K562 (cell line): ENCODE results near the gene TUT1. TPM values are rescaled to one million over a fixed set of nuclear protein-coding genes. Genes with fewer than 3 reads are reported as not detected.

Experiments used
- BMI1 ChIP-seq: fragments of 150-350 bp; IDR thresholded peaks from 2 replicates; pipeline ENCODE4 v1.6.1; 2014; ENCODE audit warnings: low read length
- CBFB ChIP-seq: sonication (generic); formaldehyde crosslinking; IDR thresholded peaks from 2 replicates; pipeline ENCODE4 v1.4.0; 2020; ENCODE audit warnings: mild to moderate bottlenecking, missing genetic modification reagents
- ILK ChIP-seq: fragments of 450-650 bp; IDR thresholded peaks from 2 replicates; pipeline ENCODE4 v1.6.1; 2016; ENCODE audit warnings: missing genetic modification characterization, low read depth, mild to moderate bottlenecking, missing compliant biosample characterization, moderate library complexity, borderline replicate concordance
- KAT7 ChIP-seq: sonication (generic); formaldehyde crosslinking; IDR thresholded peaks from 2 replicates; pipeline ENCODE4 v1.8.0; 2022; ENCODE audit warnings: missing genetic modification reagents, mild to moderate bottlenecking, borderline replicate concordance
- NFRKB ChIP-seq: fragments of 450-650 bp; IDR thresholded peaks from 2 replicates; pipeline ENCODE4 v1.6.1; 2016; ENCODE audit warnings: low read depth
- RBM22 ChIP-seq: fragments of 200-400 bp; formaldehyde crosslinking; IDR thresholded peaks from 2 replicates; pipeline ENCODE4 v1.6.1; 2018; ENCODE audit warnings: low read length, low read depth; ENCODE audit not compliant: poor library complexity, severe bottlenecking
- SRSF7 ChIP-seq: fragments of 200-400 bp; formaldehyde crosslinking; optimal IDR thresholded peaks from 2 replicates; pipeline ENCODE3; 2017; ENCODE audit warnings: mild to moderate bottlenecking, low read depth, low read length
- TGIF2 ChIP-seq: sonication (generic); formaldehyde crosslinking; IDR thresholded peaks from 2 replicates; pipeline ENCODE4 v1.8.1; 2022; ENCODE audit warnings: mild to moderate bottlenecking, missing genetic modification reagents, moderate library complexity
- ZBTB17 ChIP-seq: fragments of 450-650 bp; formaldehyde crosslinking; IDR thresholded peaks from 2 replicates; pipeline ENCODE4 v1.4.0; 2020; ENCODE audit warnings: mild to moderate bottlenecking
- ZNF408 ChIP-seq: fragments of 250-450 bp; sonication (Bioruptor Pico); IDR thresholded peaks from 2 replicates; pipeline ENCODE4 v1.4.0; 2020; ENCODE audit warnings: low read depth, mild to moderate bottlenecking, moderate library complexity
- ZNF668 ChIP-seq: fragments of 250-450 bp; sonication (Bioruptor Pico); IDR thresholded peaks from 2 replicates; pipeline ENCODE4 v1.8.0; 2022; ENCODE audit warnings: mild to moderate bottlenecking, inconsistent platforms
- ZNF766 ChIP-seq: fragments of 200-800 bp; sonication (Bioruptor generic); conservative IDR thresholded peaks from 2 replicates; pipeline ENCODE4 v1.6.1; 2016; ENCODE audit warnings: missing genetic modification characterization, missing compliant biosample characterization
- polyA plus RNA-seq, 8 experiments: library from polyadenylated mRNA; depleted of rRNA in 4 of 8; stranded (reverse) in 5 of 8; unstranded in 3 of 8; fragments of >200 nt; fragmentation: Nextera tagmentation in 2 of 8; fragmentation: Illumina TruSeq in 1 of 8; extraction: Ambion mirVana in 2 of 8; extraction: Trizol in 1 of 8; gene quantifications; 2 replicates each; pipeline versions ENCODE4 v1.2.1 to v1.2.3, GENCODE V29; 2011 to 2014; ENCODE audit warnings: inconsistent platforms in 1 of 8, missing spikeins in 1 of 8
- total RNA-seq, 7 experiments: library from RNA; depleted of rRNA in 6 of 7; stranded (reverse); fragments of >200 nt in 6 of 7; fragmentation: Illumina TruSeq in 2 of 7; extraction: Trizol in 2 of 7; gene quantifications; 2 replicates each; pipeline versions ENCODE4 v1.2.1 to v1.2.3, GENCODE V29; 2011 to 2021; ENCODE audit warnings: low replicate concordance in 1 of 7
- TF ChIP-seq, protein P1 (sequence below): sonication (generic); formaldehyde crosslinking; IDR thresholded peaks from 2 replicates; pipeline ENCODE4 v1.8.0; 2022; ENCODE audit warnings: mild to moderate bottlenecking, low read depth, missing genetic modification reagents
- TF ChIP-seq, protein P2 (sequence below), 2 experiments: fragments of 450-650 bp in 1 of 2; sonication (generic) in 1 of 2; formaldehyde crosslinking in 1 of 2; IDR thresholded peaks; 2 replicates each; pipeline versions ENCODE4 v1.7.1 to v1.9.0; 2016 to 2022; ENCODE audit warnings: inconsistent platforms in 1 of 2, mild to moderate bottlenecking in 1 of 2, missing genetic modification reagents in 1 of 2

Gene TUT1
- total and polyA plus RNA-seq, 9 of the 15 experiments (the other 6 are each of a cell fraction or from before 2014, with no cell fraction given) = 0.66 to 44.3 (median 15.7) TPM

DNA sequence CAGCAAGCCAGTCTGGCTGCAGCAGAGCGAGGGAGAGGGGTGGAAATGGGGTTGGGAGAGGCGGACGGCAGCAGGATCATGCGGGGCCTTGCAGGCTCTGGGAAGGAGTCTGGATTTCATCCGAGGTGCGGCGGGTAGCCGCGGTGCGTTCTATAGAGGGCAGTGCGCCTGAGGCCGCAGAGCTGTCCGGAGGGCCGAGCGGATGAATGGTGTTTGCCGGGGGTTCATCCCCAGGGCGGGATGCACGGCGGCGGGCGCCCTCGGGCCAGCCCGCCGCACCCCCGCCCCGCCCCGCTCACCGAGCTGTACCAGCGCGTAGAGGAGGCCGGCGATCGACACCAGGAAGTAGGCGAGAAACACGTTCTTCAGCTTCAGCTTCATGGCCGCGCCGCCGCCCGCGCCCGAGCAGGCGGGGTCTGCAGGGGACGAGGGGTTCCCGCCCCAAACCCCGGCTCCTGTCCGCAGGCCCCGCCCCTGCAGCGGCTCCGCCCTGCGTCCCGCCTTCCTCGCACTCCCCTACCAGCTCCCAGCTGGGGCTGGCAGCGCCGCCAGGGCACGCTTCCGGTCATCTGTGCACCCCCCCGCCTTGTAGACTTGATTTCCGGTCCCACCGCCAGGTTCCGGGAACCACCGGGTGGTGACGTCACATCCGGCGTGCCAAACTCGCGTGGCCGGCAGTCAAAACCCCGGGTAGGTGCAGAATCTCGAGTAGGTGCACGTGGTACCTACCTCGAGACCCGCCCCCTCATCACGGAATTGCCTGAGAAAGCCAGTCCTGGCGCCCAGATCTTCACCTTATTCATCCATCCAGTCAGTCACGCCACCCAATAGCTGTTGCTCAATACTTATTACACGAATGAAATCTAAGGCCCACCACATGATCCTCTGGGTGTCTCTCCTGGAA is 30.5 kb upstream of the TUT1 start, which contains the start of gene B3GAT3 (continued):
- TF ChIP-seq, protein P1, sequence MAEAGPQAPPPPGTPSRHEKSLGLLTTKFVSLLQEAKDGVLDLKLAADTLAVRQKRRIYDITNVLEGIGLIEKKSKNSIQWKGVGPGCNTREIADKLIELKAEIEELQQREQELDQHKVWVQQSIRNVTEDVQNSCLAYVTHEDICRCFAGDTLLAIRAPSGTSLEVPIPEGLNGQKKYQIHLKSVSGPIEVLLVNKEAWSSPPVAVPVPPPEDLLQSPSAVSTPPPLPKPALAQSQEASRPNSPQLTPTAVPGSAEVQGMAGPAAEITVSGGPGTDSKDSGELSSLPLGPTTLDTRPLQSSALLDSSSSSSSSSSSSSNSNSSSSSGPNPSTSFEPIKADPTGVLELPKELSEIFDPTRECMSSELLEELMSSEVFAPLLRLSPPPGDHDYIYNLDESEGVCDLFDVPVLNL (CRISPR knock-in tag) = peak; percentile 59; the same call in 1 of the 2 replicates
- TF ChIP-seq ZBTB17 (CRISPR knock-in tag) (peak; percentile 76), ZNF766 (0 out of 2 replicates have a peak, but pooled peaks have one; percentile 13), RBM22 (peak; percentile 66), TGIF2 (CRISPR knock-in tag) (peak; percentile 99), KAT7 (CRISPR knock-in tag) (no peak), ILK (tag) (no peak), SRSF7 (no peak), CBFB (CRISPR knock-in tag) (no peak), BMI1 (no peak), ZNF408 (no peak), NFRKB (no peak), ZNF668 (CRISPR knock-in tag) (no peak)
- TF ChIP-seq, protein P2, sequence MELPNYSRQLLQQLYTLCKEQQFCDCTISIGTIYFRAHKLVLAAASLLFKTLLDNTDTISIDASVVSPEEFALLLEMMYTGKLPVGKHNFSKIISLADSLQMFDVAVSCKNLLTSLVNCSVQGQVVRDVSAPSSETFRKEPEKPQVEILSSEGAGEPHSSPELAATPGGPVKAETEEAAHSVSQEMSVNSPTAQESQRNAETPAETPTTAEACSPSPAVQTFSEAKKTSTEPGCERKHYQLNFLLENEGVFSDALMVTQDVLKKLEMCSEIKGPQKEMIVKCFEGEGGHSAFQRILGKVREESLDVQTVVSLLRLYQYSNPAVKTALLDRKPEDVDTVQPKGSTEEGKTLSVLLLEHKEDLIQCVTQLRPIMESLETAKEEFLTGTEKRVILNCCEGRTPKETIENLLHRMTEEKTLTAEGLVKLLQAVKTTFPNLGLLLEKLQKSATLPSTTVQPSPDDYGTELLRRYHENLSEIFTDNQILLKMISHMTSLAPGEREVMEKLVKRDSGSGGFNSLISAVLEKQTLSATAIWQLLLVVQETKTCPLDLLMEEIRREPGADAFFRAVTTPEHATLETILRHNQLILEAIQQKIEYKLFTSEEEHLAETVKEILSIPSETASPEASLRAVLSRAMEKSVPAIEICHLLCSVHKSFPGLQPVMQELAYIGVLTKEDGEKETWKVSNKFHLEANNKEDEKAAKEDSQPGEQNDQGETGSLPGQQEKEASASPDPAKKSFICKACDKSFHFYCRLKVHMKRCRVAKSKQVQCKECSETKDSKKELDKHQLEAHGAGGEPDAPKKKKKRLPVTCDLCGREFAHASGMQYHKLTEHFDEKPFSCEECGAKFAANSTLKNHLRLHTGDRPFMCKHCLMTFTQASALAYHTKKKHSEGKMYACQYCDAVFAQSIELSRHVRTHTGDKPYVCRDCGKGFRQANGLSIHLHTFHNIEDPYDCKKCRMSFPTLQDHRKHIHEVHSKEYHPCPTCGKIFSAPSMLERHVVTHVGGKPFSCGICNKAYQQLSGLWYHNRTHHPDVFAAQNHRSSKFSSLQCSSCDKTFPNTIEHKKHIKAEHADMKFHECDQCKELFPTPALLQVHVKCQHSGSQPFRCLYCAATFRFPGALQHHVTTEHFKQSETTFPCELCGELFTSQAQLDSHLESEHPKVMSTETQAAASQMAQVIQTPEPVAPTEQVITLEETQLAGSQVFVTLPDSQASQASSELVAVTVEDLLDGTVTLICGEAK (IDR thresholded peaks at IDR 0.05) = peak; percentile 98
- TF ChIP-seq, protein P2 (CRISPR knock-in tag; IDR thresholded peaks at IDR 0.05) = no peak
